ENCODE data around the gene HELT. TPM values are rescaled to one million over a fixed set of nuclear protein-coding genes. Genes with fewer than 3 reads are reported as not detected.

HELT gene
- polyA plus RNA-seq, 1 experiment, result not detected

- Histone ChIP-seq H3K36me3 (ENCODE audit: control insufficient read depth, insufficient read depth, low read length) (no peaks in the 10 kb centered on the region), H3K27me3 (ENCODE audit: control insufficient read depth, insufficient read depth, low read length) (peaks cover 37% of the 10 kb centered on the region), H3K4me3 (ENCODE audit: low read depth, low read length) (no peak overlapping the region)
- ChIA-PET CTCF (interaction anchor here (0.6 to 1.4 kb wide), 4 partner anchors 9 to 217 kb away, joined by 3 to 4 read pairs (median 3); no protein-coding TSS in a partner anchor), POLR2A (no interaction called here)
- TF ChIP-seq CTCF (IDR thresholded peaks at IDR 0.05; ENCODE audit: insufficient read depth, low read depth, low read length), result no peak
- no peak for DNase-seq (ENCODE audit: low read depth)
These were observed 4.7 kb upstream of the HELT start for GRCh38 chr4:185013417-185014125.

GRCh38 chr4:185015108-185015507, 3.2 kb upstream of the HELT start:
- ChIA-PET POLR2A (no interaction called here), CTCF (no interaction called here)
- TF ChIP-seq CTCF (IDR thresholded peaks at IDR 0.05; ENCODE audit: insufficient read depth, low read depth, low read length), result no peak
- peaks cover 44% of the 10 kb centered on the region for H3K27me3 ChIP-seq (ENCODE audit: control insufficient read depth, insufficient read depth, low read length)
- DNase-seq (ENCODE audit: low read depth), result no peak
- H3K4me3 ChIP-seq (ENCODE audit: low read depth, low read length), result no peak overlapping the region
- H3K36me3 ChIP-seq (ENCODE audit: control insufficient read depth, insufficient read depth, low read length), result no peaks in the 10 kb centered on the region

GRCh38 chr4:185016101-185016940, 2.0 kb upstream of the HELT start:
- POLR2A ChIA-PET, result no interaction called here

GRCh38 chr4:185016946-185017758, 1.1 kb upstream of the HELT start:
- ChIA-PET CTCF (interaction anchor here (1.0 kb wide), 1 partner anchor 23 kb away, joined by 3 read pairs; no protein-coding TSS in a partner anchor), POLR2A (no interaction called here)
- DNase-seq (ENCODE audit: low read depth), result no peak
- no peak for TF ChIP-seq CTCF (IDR thresholded peaks at IDR 0.05; ENCODE audit: insufficient read depth, low read depth, low read length)
- no peaks in the 10 kb centered on the region for H3K36me3 ChIP-seq (ENCODE audit: control insufficient read depth, insufficient read depth, low read length)
- H3K27me3 ChIP-seq (ENCODE audit: control insufficient read depth, insufficient read depth, low read length), result peaks cover 54% of the 10 kb centered on the region
- no peak overlapping the region for H3K4me3 ChIP-seq (ENCODE audit: low read depth, low read length)

More at GRCh38 chr4:185016101-185016940, 2.0 kb upstream of the HELT start:
- DNase-seq (ENCODE audit: low read depth), result no peak
- H3K4me3 ChIP-seq (ENCODE audit: low read depth, low read length), result no peak overlapping the region
- CTCF ChIA-PET, result interaction anchor here (1.0 kb wide), 1 partner anchor 23 kb away, joined by 3 read pairs; no protein-coding TSS in a partner anchor
- peaks cover 54% of the 10 kb centered on the region for H3K27me3 ChIP-seq (ENCODE audit: control insufficient read depth, insufficient read depth, low read length)
- TF ChIP-seq CTCF (IDR thresholded peaks at IDR 0.05; ENCODE audit: insufficient read depth, low read depth, low read length), result no peak
- no peaks in the 10 kb centered on the region for H3K36me3 ChIP-seq (ENCODE audit: control insufficient read depth, insufficient read depth, low read length)
